HG03097 (cell line): Measurements from ENCODE around the gene ACOXL.

Experiments
- ATAC-seq: cut with Tn5 transposase; IDR thresholded peaks from one replicate; pipeline ENCODE4 v1.9.1; 2021; ENCODE audit not compliant: unreplicated experiment, low FRiP score

Gene ACOXL

GRCh38 chr2:111118981-111119821 is 386.8 kb downstream of the ACOXL start:
- no peak for ATAC-seq

GRCh38 chr2:111119822-111120252 is 387.5 kb downstream of the ACOXL start:
- ATAC-seq, result no peak

- ATAC-seq, result peak; percentile 51
Measured at GRCh38 chr2:111120253-111121027, 388.1 kb downstream of the ACOXL start, which contains the start of gene BCL2L11. Gene BCL2L11, plus strand, starts transcription at chr2:111120914. Its CDS starts 2,832 bp downstream, at chr2:111123746.

GRCh38 chr2:111121028-111121827 is 388.9 kb downstream of the ACOXL start:
- no peak for ATAC-seq

GRCh38 chr2:111121828-111122630 is 389.7 kb downstream of the ACOXL start:
- ATAC-seq, result peak; percentile 37

- no peak for ATAC-seq
Measured at GRCh38 chr2:111122631-111123421, 390.5 kb downstream of the ACOXL start.

GRCh38 chr2:111123751-111124150 is 391.4 kb downstream of the ACOXL start:
- no peak for ATAC-seq

- no peak for ATAC-seq
Measured at GRCh38 chr2:111126581-111126980, 394.2 kb downstream of the ACOXL start.

GRCh38 chr2:111127351-111127750 is 395.0 kb downstream of the ACOXL start:
- ATAC-seq, result no peak

GRCh38 chr2:111128096-111128495 is 395.7 kb downstream of the ACOXL start:
- no peak for ATAC-seq

- no peak for ATAC-seq
Measured at GRCh38 chr2:111133603-111134002, 401.2 kb downstream of the ACOXL start.

GRCh38 chr2:111134055-111134454 is 401.7 kb downstream of the ACOXL start:
- no peak for ATAC-seq

GRCh38 chr2:111135237-111135909 is 403.0 kb downstream of the ACOXL start:
- no peak for ATAC-seq

- ATAC-seq, result no peak
Measured at GRCh38 chr2:111135910-111136297, 403.5 kb downstream of the ACOXL start.

GRCh38 chr2:111138839-111139238 is 406.5 kb downstream of the ACOXL start:
- ATAC-seq, result no peak

- ATAC-seq, result no peak
Measured at GRCh38 chr2:111139637-111140317, 407.4 kb downstream of the ACOXL start.

GRCh38 chr2:111140815-111141214 is 408.4 kb downstream of the ACOXL start:
- ATAC-seq, result no peak

GRCh38 chr2:111142101-111142500 is 409.7 kb downstream of the ACOXL start:
- ATAC-seq, result no peak
